GM13976 (cell line): ENCODE data around the gene FAM25C.
"Not testable (repeated sequence)": the region's sequence is repeated elsewhere in the genome, so short reads cannot be mapped to it uniquely, and the experiment has no call there.

ENCODE experiments used
- DNase-seq: peaks from one replicate; pipeline ENCODE4 v3.0.0; 2012; ENCODE audit warnings: low spot score
- in situ Hi-C: fragments of 300-500 bp; cut with MboI; formaldehyde crosslinking; loops from one replicate; pipeline ENCODE4 v1.12.0; 2022; ENCODE audit warnings: low sequenced_read_pairs, mixed read lengths, inconsistent platforms; ENCODE audit not compliant: unreplicated experiment

Gene FAM25C

DNA sequence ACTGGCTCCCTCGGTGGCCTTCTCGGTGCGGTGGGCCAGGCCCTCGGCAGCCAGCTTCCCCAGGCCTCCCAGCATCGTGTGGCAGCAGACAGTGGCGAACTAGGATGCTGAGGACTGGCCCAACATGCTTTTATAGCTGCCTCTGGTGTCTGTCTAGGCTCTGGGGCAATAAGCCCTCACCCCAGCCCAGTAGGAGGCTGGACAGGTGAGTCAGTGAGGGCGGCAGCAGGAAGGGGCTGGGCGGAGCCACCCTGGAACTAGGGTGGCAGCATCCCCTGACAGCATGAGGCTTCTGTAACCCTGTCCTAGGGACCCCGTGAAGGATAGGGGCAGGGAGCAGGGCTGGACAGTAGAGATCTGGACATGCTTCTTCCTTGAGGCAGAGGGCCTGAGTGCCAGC, at the start of gene FAM25C:
Gene FAM25C (minus strand): TSS at position 101 of the 400 bp plus-strand sequence. CDS start 26 bp downstream, at position 75.
- in situ Hi-C loops, DNase-seq: not testable (repeated sequence)

DNA sequence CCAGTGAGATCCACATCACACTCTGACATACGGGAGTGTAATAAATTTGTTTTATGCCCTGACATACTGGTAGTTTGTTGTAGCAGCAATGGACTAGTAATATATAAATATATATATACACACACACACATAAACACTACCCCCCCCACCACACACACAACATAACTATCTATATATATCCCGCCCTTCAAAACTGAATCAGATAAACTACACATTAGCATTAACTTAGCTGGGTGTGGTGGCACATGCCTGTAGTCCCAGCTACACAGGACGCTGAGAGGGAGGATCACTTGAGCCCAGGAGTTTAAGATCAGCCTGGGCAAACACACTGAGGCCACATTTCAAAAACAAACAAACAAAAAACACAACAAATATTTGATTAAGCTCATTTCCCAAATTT, 45.0 kb upstream of the FAM25C start:
- in situ Hi-C loops: not testable (repeated sequence)

DNA sequence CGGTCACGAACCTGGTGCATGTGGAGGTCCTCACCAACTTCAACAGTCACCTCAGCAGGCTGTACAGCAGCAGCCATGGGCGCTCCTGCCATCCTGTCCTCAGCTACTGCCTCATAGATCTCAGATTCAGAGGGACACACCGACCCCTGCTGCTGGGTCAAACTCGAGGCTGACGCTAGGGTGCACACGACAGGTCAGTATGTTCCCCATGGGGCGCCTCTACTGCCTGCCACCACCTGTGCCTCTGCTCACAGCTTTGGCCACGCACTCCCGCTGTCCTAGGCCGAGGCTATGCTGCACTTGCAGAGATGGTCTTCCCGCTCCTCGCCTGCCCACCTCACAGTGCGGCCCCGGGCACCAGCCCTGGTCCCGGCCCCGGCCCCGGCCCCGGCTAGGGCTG, 31.8 kb upstream of the FAM25C start:
- in situ Hi-C loops, DNase-seq: not testable (repeated sequence)

More for the DNA sequence above, 45.0 kb upstream of the FAM25C start:
- DNase-seq: not testable (repeated sequence)

DNA sequence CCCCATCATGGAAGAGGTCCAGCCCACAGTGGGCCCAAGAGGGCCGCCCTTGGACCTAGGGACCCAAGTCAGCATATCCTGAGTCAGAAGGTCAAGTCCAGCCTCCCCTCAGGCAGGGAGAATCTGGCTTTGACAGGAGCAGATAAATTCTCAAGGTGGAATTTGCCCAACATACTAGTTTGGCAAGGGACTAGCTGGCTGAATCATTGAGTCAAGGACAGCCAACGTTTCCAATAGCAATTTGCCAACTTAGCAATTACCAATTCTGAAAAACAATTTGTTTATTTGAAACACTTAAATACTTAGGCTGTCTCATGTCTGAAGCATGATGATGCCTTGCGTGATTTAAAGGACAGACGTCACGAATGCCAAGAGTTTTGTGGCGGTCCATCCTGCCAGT, 2.7 kb upstream of the FAM25C start:
- in situ Hi-C loops: not testable (repeated sequence)

DNA sequence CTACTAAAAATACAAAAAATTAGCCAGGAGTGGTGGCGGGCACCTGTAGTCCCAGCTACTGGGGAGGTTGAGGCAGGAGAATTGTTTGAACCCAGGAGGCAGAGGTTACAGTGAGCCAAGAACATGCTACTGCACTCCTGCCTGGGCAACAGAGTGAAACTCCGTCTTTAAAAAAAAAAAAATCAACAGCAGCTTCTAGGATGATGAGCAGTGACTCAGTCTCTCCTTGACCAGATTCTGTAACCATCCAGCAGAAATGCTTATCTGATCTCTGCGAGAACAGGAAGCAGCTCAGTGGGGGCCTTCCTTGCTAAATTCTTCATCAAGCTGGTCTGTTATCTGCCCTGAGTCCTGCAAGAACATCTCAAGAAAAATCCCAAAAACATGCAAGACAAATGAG, 5.5 kb downstream of the FAM25C start:
- in situ Hi-C loops, DNase-seq: not testable (repeated sequence)

More for the DNA sequence above, 2.7 kb upstream of the FAM25C start:
- not testable (repeated sequence) for DNase-seq

DNA sequence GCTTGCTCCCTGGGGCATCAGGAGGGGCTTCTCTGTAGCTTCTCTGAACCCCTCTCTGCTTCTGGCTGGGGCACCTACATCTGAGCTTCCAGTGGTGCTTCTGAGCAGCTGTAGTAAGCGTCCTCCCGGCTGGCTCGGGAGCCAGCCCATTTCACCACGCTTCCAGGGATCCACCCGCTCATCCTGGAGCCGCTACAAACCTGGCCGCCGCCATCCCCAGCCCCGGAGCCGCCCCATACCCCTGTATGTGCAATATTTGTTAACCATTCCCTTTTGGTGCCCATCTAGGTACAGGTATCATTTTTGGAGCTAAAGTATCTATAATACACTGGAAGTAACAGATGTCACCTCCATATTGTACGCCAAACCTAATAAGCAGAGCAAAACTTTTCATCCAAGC, 7.0 kb downstream of the FAM25C start:
- in situ Hi-C loops, DNase-seq: not testable (repeated sequence)

DNA sequence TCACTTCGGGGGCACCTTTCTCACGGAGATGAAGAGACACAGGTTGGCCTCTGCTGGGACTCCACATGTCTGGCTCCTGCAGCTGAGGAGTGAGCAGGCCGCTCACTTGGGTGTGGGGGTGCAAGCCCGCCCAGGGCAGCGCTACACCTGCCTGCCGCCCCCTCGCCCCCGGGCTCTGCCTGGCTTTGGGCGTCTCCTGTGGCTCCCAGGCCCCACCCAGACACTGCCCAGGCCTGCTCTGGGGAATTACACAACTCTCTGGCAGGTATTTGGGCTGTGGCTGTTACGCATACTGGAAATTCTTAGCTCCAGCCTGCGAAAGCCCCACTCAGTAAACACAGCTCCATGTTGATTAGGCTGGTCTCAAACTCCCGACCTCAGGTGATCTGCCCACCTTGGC, 7.9 kb downstream of the FAM25C start:
- in situ Hi-C loops: not testable (repeated sequence)

DNA sequence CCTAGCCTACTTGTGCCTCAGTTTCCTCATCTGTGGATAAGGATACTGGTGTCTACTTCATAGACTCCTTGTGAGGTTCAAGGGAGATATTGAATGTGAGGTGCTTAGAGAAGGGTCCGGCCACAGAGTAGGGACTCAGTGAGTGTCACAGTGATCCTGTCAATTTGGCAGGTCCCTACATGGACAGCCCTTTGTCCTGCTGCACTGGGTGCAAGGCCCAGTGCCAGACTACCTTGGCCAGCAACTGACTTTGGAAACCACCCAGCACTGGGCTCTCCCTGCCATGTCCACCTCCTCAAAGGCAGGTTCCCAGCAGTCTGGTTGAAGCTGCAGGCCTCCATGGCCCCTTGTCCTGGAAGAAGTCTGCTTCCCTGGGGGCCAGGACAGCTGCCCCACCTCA, 9.5 kb downstream of the FAM25C start:
- DNase-seq, in situ Hi-C loops: not testable (repeated sequence)

More for the DNA sequence above, 7.9 kb downstream of the FAM25C start:
- not testable (repeated sequence) for DNase-seq

DNA sequence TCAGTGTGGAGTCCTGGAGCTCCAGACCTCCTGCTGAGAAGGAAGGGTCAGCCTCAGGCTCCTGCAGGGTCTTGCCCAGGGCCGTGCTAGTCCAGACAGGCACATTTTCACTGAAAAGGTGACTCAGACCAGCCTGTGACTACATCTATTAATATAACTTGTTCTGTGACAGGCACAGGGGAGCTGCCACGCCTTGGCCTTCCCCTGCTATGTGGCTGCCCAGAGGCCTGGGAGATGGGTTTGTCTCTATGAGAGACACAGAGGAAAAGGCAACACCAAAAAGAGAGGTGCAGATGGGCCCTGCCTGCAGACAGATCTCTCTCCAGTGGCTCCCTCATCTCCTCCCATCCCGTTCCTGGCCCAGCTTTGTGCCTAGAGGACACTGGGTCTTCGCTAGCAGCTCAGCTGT, 10.0 kb downstream of the FAM25C start:
- in situ Hi-C loops, DNase-seq: not testable (repeated sequence)

DNA sequence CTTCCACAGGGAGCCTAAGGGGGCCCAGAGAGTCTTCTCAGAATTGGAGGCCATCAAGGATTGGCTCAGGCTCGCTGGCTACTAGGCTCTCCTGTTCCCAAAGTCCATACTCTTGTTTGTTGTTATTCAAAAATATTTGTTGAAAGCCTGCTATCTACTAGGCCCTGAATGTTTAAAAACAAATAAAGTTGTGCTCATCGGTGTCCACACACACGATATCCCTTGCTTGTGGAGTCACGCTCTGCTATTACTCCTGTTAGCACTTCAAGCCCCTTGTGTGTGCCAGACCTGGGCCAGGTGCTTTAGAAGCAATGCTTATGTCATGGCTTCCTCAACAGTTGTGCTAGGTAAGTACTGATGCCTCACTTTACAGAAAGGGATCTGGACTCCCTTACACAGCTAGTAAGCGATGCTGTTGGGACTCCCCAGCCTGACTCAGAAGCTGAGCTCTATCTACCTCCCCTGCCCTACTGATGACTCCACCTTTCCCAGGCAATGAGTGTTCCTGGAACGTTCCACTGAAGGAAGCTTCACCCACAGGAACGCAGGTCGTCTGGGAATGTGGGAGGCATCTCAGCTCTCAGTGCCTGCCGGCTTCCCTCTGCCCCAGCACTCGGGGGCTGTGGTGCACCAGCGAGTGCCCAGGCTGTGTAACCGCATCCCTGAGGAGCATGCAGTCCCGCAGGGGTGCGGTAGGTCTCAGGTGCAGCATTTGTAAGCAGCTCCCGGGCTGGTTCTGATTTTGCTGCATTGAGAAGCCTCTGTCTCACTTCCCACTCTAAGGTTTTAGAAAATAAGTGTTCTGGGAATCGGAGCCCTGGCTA, 10.7 kb downstream of the FAM25C start:
- DNase-seq, in situ Hi-C loops: not testable (repeated sequence)

DNA sequence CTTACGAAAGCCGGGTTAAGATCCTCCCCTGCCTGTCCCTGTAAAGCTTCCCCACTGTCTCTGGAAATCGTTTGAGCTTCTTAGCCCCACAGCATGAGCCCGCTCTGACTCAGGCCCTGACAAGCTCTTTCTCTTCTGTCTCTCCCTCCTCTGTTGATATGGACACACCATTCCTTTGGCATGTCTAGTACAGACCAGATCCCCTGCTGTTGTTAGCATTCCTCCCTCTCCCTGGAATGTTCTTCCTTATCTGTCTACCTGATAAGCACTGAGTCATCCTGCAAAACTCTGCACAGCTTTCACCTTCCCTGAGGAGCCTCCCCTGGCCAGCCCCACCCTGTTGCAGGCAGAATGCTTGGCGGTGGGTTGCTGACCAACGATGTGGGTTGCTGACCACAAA, 11.6 kb downstream of the FAM25C start:
- DNase-seq, in situ Hi-C loops: not testable (repeated sequence)

DNA sequence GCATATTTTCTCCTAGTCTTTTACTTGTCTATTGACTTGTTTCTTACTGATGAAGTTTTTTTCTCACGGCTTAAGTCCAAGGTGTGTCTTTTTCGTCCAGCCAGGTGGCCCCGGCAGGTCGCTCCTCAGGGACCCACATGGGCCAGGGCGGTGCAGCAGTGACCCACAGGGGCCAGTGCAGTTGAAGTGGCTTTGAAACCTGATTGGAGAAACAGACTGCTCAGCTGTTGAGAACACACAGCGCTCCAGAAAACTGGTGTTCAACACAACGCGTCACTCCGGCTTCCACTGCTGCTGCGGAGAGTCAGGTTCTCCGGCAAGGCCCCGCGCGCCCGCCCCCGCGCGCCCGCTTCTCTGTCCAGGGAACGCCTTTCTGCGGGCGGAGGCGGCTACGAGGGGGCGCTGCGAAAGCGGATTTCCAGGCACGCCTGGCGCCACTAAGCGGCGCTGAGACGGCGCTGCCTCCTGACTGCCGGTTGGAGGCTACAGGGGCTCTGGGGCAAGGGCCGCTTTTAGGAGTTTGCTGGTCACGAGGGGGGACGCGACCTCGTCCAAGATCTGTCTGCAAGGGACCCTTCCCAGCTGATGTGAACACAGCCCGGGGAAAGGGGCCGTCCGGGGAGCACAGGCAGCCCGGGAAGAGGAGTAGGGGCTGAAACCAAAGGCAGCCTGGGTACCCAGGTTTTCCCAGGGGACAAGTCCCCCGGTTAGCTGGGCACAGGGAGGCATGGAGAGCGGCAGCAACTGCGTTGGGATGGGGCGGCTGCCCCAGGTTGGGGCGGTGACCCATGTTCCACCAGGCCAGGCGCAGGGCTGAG, 13.0 kb downstream of the FAM25C start:
- in situ Hi-C loops, DNase-seq: not testable (repeated sequence)

DNA sequence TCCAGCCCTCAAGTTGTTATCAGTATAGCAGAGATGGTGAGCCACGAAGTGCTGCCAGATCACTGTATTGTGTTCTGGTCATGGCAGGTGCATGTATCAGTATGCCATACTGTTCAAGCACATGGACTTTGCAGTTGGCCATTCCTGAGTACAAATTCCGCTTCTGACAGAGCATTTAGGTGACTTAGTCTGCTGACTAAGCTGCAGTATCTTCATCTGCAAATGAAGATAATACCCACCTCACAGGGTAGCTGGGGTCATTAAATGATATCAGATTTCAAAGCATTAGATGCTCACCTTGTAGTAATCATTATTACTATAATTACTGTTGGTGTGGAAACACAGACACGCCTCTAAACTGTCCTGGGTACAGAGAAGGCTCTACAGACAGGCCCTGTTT, 24.2 kb downstream of the FAM25C start:
- DNase-seq, in situ Hi-C loops: not testable (repeated sequence)

DNA sequence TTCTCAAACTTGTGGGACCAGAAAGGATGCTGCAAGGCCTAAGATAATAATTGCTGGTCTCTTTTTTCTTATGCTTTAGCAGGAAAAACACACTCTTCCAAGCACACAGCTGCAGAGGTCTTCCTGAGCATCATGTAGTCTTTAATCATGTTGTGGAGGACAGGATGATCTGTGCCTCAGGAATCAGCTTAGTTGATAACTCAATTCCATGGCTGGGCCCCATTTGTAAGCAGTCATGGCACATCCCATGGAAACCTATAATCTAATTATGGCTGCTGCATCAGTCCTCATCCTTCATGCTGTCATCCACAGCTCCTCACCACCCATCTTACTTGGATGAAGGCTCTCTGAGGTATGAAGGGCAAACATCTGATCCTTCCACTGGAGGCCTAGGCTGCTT, 26.5 kb downstream of the FAM25C start:
- DNase-seq, in situ Hi-C loops: not testable (repeated sequence)

DNA sequence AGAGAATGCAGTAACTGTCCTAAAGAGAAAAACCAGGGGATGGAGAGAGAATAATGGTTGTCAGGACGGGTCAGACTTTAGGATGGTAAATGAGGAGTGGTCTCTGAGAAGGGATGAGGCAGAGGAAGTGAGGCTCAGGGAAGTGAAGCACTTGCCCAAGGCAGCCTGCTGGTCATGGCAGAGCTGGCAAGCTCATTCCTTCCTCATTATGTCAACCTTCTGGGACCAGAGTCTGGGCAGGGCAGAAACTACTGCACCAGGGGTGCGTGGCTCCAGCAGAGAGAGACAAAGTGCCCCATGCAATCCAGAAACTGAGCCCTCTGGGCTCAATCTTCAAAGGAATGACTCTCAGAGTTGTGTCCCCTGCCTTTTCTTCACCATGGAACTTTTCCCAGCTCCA, 27.5 kb downstream of the FAM25C start:
- DNase-seq, in situ Hi-C loops: not testable (repeated sequence)

DNA sequence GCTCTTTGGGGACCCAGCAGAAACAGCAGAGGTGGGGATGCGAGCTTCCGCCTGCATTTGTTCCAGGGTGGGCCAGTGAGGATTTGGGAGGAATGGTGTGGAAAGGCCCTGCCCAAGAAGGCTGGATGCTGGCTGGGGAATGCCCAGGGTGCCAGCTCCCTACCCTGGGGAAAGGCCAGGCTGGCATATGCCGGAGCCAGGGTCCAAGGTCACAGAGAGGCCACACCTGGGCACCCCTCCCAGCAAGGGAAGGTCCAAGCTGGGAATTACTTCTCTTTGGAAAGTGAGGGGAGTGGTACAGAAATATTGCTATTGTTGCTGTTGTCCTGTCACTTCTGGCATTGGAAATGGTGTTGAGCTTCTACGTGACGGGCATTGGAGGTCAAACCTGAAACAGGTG, 28.0 kb downstream of the FAM25C start:
- in situ Hi-C loops, DNase-seq: not testable (repeated sequence)

DNA sequence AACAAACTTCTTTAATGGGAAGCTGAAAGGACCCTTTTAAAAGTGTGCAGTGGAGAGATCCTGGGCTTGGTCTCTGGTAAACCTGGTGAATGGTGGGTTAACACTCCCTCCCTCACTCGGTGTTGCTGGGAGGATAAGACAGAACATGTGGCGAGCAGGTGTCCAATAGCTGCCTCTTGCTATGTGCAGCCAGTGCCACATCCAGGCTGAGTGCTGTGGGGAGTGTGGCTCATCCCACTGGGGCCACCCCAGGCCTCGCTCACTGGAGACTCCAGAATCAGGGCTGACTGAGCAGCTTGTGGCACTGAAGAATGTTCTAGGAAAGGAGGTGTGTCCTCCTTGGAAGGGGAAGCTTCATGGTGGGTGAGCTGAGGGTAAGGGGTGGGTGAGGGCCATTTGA, 29.5 kb downstream of the FAM25C start:
- in situ Hi-C loops, DNase-seq: not testable (repeated sequence)

DNA sequence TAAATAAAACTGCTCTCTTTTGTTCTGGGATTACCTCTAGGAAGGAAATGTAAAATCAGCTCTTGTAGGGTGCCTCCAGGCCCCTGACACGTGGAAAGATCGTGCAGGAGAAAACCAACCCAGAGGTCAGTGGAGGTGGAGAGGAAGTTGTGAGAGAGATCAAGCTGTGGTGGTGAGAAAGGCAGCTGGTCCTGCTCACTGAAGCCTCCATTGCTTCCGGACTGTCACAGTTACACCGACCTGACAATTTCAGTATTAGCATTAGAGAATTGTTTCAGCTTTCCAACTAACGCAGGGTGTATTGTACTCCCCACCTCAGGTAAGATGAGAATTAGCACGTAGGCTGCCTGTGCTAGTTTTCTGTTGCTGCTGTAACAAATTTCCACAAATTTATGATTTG, 30.6 kb downstream of the FAM25C start:
- DNase-seq, in situ Hi-C loops: not testable (repeated sequence)
